D721Med (cell line): Measurements from ENCODE around the gene DPEP3.

Experiments used
- DNase-seq: peaks from one replicate; pipeline ENCODE4 v3.0.0; 2011; ENCODE audit warnings: low spot score; ENCODE audit not compliant: insufficient read length
- FAIRE-seq: peaks from 2 replicates; lab custom pipeline; 2011; peaks lifted over from hg19 to GRCh38; lab: Jason Lieb, UNC
- CTCF ChIP-seq: IDR thresholded peaks from 2 replicates; pipeline ENCODE4 v1.5.1; 2012; ENCODE audit warnings: mild to moderate bottlenecking, control low read depth; ENCODE audit not compliant: insufficient read depth; ENCODE audit errors: missing control alignments

Gene DPEP3

GRCh38 chr16:67928561-67929364 lies 51.5 kb downstream of the DPEP3 start:
- FAIRE-seq (no peak), DNase-seq (peak; percentile 75)
- TF ChIP-seq CTCF, result peak; percentile 92

GRCh38 chr16:67928147-67928546 lies 52.2 kb downstream of the DPEP3 start:
- FAIRE-seq (no peak), DNase-seq (no peak)
- no peak for TF ChIP-seq CTCF

- TF ChIP-seq CTCF, result no peak
- FAIRE-seq, result no peak
- DNase-seq, result no peak
These were observed 53.0 kb downstream of the DPEP3 start for GRCh38 chr16:67927131-67927941.

- DNase-seq, result no peak
- TF ChIP-seq CTCF, result no peak
- FAIRE-seq, result no peak
These were observed 54.0 kb downstream of the DPEP3 start for GRCh38 chr16:67926181-67926750.
